Stomach (tissue), 4 donors: ENCODE data around the gene CCDC63.

ENCODE experiments used
- EP300 ChIP-seq: sonication (generic); formaldehyde crosslinking; IDR thresholded peaks from one replicate; pipeline ENCODE4 v1.6.1; 2017; ENCODE audit warnings: antibody characterized with exemption
- POLR2A ChIP-seq, 4 donors: fragments of 450-650 bp; IDR thresholded peaks; one replicate each; pipeline ENCODE4 v1.6.1; 2016; ENCODE audit warnings: antibody characterized with exemption in 4 of 4, control low read depth in 2 of 4, mild to moderate bottlenecking in 1 of 4, moderate library complexity in 1 of 4
- POLR2AphosphoS5 ChIP-seq, 3 donors: sonication (generic); formaldehyde crosslinking; IDR thresholded peaks; one replicate each; pipeline ENCODE4 v1.6.1; 2016; ENCODE audit warnings: antibody characterized with exemption in 3 of 3
- TF ChIP-seq, protein P1 (sequence below), 7 experiments: fragments of 450-650 bp in 4 of 7; fragments of 200-600 bp in 3 of 7; sonication (generic) in 3 of 7; IDR thresholded peaks; one replicate each; pipeline ENCODE4 v1.5.1; 2016 to 2019; ENCODE audit warnings: antibody characterized with exemption in 7 of 7, control low read depth in 2 of 7, mild to moderate bottlenecking in 1 of 7

DNA sequence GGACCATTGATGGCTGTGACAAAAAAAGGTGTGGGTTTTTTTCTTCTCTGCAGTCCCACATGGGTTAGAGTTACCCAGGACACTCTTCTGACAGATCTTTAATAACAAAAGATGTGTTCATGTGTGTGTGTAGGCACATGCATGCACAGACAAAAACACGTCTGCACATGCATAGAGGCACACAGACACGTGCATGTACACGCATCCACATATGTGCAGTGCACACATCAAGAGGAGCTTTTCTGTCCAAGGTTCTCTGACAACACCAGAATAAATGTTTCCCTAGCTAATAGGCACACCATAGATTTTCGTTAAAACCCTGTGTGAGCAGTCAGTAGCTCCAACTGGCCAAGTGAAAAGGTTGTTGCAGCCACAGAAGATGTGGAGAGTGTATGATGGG lies 76.4 kb downstream of the CCDC63 start:
- no peak for TF ChIP-seq POLR2A (IDR thresholded peaks at IDR 0.05)
- TF ChIP-seq, protein P1, sequence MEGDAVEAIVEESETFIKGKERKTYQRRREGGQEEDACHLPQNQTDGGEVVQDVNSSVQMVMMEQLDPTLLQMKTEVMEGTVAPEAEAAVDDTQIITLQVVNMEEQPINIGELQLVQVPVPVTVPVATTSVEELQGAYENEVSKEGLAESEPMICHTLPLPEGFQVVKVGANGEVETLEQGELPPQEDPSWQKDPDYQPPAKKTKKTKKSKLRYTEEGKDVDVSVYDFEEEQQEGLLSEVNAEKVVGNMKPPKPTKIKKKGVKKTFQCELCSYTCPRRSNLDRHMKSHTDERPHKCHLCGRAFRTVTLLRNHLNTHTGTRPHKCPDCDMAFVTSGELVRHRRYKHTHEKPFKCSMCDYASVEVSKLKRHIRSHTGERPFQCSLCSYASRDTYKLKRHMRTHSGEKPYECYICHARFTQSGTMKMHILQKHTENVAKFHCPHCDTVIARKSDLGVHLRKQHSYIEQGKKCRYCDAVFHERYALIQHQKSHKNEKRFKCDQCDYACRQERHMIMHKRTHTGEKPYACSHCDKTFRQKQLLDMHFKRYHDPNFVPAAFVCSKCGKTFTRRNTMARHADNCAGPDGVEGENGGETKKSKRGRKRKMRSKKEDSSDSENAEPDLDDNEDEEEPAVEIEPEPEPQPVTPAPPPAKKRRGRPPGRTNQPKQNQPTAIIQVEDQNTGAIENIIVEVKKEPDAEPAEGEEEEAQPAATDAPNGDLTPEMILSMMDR (IDR thresholded peaks at IDR 0.05), result no peak
- no peak for TF ChIP-seq EP300
- no peak for TF ChIP-seq POLR2AphosphoS5 (IDR thresholded peaks at IDR 0.05)
